Activated T-helper 2 cell treated with anti-CD3 and anti-CD28 coated beads, Interferon-gamma antibody, Interleukin-2, Interleukin-4, amounts not matched to agents 10 μg/mL and 5 μg/mL and 100 μg/mL, durations not matched to agents 14 hours and 24 hours and 36 hours (primary cell): ENCODE results near the gene ESYT3. TPM values are rescaled to one million over a fixed set of nuclear protein-coding genes. Genes with fewer than 3 reads are reported as not detected.
"Not testable (repeated sequence)": the region's sequence is repeated elsewhere in the genome, so short reads cannot be mapped to it uniquely, and the experiment has no call there.

ENCODE experiments used
- DNase-seq: peaks from one replicate; pipeline ENCODE4 v3.0.0; 2021; ENCODE audit warnings: low spot score
- H3K27ac Mint-ChIP-seq: one replicate; pipeline ENCODE4 v1.8.0; 2021; ENCODE audit warnings: mixed read lengths
- H3K27me3 Mint-ChIP-seq: one replicate; pipeline ENCODE4 v1.8.0; 2021; ENCODE audit warnings: low read depth, mixed read lengths
- H3K36me3 Mint-ChIP-seq: one replicate; pipeline ENCODE4 v1.8.0; 2021; ENCODE audit warnings: low read depth, mixed read lengths
- H3K4me1 Mint-ChIP-seq: one replicate; pipeline ENCODE4 v1.8.0; 2021; ENCODE audit warnings: low read depth, mixed read lengths
- H3K4me3 Mint-ChIP-seq: one replicate; pipeline ENCODE4 v1.8.0; 2021; ENCODE audit warnings: low read depth, mild to moderate bottlenecking, moderate library complexity, mixed read lengths
- H3K9me3 Mint-ChIP-seq: one replicate; pipeline ENCODE4 v1.8.0; 2021; ENCODE audit warnings: mixed read lengths
- intact Hi-C: fragments of 100-400 bp; cut with micrococcal nuclease; formaldehyde crosslinking; loops from one replicate; pipeline ENCODE4 v1.15.1; 2023
- total RNA-seq: library from RNA; stranded (reverse); gene quantifications from 2 replicates; pipeline ENCODE4 v1.2.3, GENCODE V29; 2022

ESYT3 gene
- total RNA-seq, 1 donor from 2014 or later, result 0.32 TPM

GRCh38 chr3:138496436-138496835 is 62.0 kb downstream of the ESYT3 start:
- no peak for DNase-seq
- intact Hi-C loops, result no loop called here
- H3K36me3 Mint-ChIP-seq, result peaks cover 22% of the 10 kb centered on the region
- H3K27me3 Mint-ChIP-seq, result no peaks in the 10 kb centered on the region
- H3K9me3 Mint-ChIP-seq, result peaks cover 3% of the 10 kb centered on the region
- H3K4me1 Mint-ChIP-seq, result peaks cover 9% of the 10 kb centered on the region
- no peak overlapping the region for H3K27ac Mint-ChIP-seq
- no peak overlapping the region for H3K4me3 Mint-ChIP-seq

DNA sequence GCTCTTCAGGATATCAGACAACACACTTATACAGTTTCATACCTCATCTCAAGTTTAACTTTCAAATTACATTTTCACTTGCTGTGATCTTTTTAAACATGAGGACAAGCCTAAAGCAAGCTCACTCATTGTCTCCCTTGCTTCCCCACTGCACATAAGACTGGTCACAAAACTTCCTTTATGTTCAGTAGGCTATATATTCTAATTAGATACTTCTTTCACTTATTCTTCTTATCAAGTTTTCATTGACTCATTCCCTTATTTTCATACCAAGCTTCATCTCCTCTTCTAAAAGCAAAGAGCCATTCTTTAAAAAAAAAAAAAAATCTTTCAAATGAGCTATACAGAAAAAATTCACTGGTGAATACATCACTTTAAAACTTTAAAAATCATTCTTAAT is 62.6 kb downstream of the ESYT3 start:
- Mint-ChIP-seq H3K4me3 (no peak overlapping the region), H3K27ac (no peak overlapping the region), H3K36me3 (peaks cover 20% of the 10 kb centered on the region), H3K27me3 (no peaks in the 10 kb centered on the region), H3K9me3 (peaks cover 1% of the 10 kb centered on the region), H3K4me1 (peaks cover 9% of the 10 kb centered on the region)
- DNase-seq, result no peak
- intact Hi-C loops, result no loop called here

GRCh38 chr3:138497851-138498250 is 63.4 kb downstream of the ESYT3 start:
- DNase-seq, result no peak
- intact Hi-C loops, result no loop called here
- H3K4me3 Mint-ChIP-seq, result no peak overlapping the region
- H3K36me3 Mint-ChIP-seq, result peaks cover 16% of the 10 kb centered on the region
- H3K27ac Mint-ChIP-seq, result no peak overlapping the region
- peaks cover 9% of the 10 kb centered on the region for H3K4me1 Mint-ChIP-seq
- H3K9me3 Mint-ChIP-seq, result no peaks in the 10 kb centered on the region
- H3K27me3 Mint-ChIP-seq, result no peaks in the 10 kb centered on the region

- Mint-ChIP-seq H3K9me3 (no peaks in the 10 kb centered on the region), H3K27ac (no peak overlapping the region), H3K4me1 (peaks cover 7% of the 10 kb centered on the region), H3K36me3 (peaks cover 6% of the 10 kb centered on the region), H3K4me3 (no peak overlapping the region), H3K27me3 (no peaks in the 10 kb centered on the region)
- intact Hi-C loops, result no loop called here
- no peak for DNase-seq
Observed at GRCh38 chr3:138498991-138499390, 64.6 kb downstream of the ESYT3 start.

DNA sequence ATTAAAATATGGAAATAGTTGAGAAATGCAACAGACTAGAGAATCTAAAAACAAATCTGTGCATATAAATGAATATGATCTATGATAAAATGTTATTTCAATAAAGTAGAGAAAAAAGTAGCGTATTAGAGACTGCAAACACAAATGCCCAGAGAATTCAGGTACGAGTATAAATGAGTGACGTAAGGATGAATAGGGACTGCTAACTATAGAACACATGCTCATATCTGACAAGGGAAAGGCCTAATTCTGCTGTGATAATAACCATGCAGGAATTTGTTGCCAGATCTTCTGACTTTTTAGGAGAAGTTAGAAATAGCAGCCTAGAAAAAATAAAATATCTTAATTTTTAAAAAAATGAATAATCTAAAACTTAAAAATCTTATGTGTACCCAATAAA is 73.1 kb downstream of the ESYT3 start:
- Mint-ChIP-seq H3K4me1 (peaks cover 9% of the 10 kb centered on the region), H3K36me3 (no peaks in the 10 kb centered on the region), H3K27me3 (no peaks in the 10 kb centered on the region), H3K27ac (no peak overlapping the region), H3K9me3 (no peaks in the 10 kb centered on the region), H3K4me3 (no peak overlapping the region)
- intact Hi-C loops, result no loop called here
- no peak for DNase-seq

DNA sequence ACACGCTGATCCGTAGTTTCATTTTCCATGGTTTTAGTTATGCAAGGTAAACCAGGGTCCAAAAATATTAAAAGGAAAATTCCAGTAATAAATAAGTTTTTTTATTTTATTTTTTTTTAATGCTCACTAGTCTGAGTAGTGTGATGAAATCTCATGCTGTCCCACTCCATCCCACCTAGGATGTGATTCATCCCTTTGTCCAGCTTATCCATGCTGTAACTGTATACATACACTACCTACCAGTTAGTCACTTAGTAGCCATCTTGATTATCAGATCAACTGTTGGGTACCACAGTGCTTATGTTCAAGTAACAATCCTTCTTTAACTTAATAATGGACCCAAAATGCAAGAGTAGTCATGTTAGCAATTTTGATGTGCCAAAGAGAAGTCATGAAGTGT is 75.2 kb downstream of the ESYT3 start:
- Mint-ChIP-seq H3K36me3 (no peaks in the 10 kb centered on the region), H3K27ac (no peak overlapping the region), H3K27me3 (no peaks in the 10 kb centered on the region), H3K4me3 (no peak overlapping the region), H3K4me1 (peaks cover 25% of the 10 kb centered on the region), H3K9me3 (no peaks in the 10 kb centered on the region)
- no peak for DNase-seq
- intact Hi-C loops, result no loop called here

- Mint-ChIP-seq H3K9me3 (peaks cover 1% of the 10 kb centered on the region), H3K27ac (no peak overlapping the region), H3K36me3 (peaks cover 11% of the 10 kb centered on the region), H3K27me3 (no peaks in the 10 kb centered on the region), H3K4me1 (peaks cover 25% of the 10 kb centered on the region), H3K4me3 (no peak overlapping the region)
- DNase-seq, result no peak
- intact Hi-C loops, result loop anchor here (5.0 kb wide), 2 partner anchors 65 to 80 kb away; partner anchors contain the start of gene CEP70
Observed at GRCh38 chr3:138511945-138512344, 77.5 kb downstream of the ESYT3 start.

GRCh38 chr3:138513090-138513843 is 78.9 kb downstream of the ESYT3 start:
- Mint-ChIP-seq H3K27ac (peak overlapping the region; percentile 42), H3K36me3 (peaks cover 22% of the 10 kb centered on the region), H3K9me3 (peaks cover 4% of the 10 kb centered on the region), H3K27me3 (no peaks in the 10 kb centered on the region), H3K4me1 (peaks cover 25% of the 10 kb centered on the region), H3K4me3 (no peak overlapping the region)
- intact Hi-C loops, result loop anchor here (5.0 kb wide), 2 partner anchors 64 to 79 kb away; partner anchors contain the start of gene CEP70
- no peak for DNase-seq

GRCh38 chr3:138521445-138521844 is 87.0 kb downstream of the ESYT3 start:
- H3K27me3 Mint-ChIP-seq, H3K4me3 Mint-ChIP-seq, H3K27ac Mint-ChIP-seq, H3K4me1 Mint-ChIP-seq, DNase-seq, intact Hi-C loops: not testable (repeated sequence)
- peaks cover 62% of the 10 kb centered on the region for H3K36me3 Mint-ChIP-seq
- peaks cover 15% of the 10 kb centered on the region for H3K9me3 Mint-ChIP-seq

Other genes with a start within 250 kb of the ESYT3 start
- 39.8 and 40.6 TPM in 2 replicates for gene ARMC8, start 247.3 kb upstream of the ESYT3 start, total RNA-seq
- 0.30 TPM in 1 of 2 replicates, not detected in the other for gene NME9, start 104.8 kb upstream of the ESYT3 start, total RNA-seq
- not detected in 2 replicates for gene MRAS, start 86.0 kb upstream of the ESYT3 start, total RNA-seq
- gene CEP70, start 159.6 kb downstream of the ESYT3 start, total RNA-seq, result 7.2 and 7.7 TPM in 2 replicates
- 3.1 and 3.7 TPM in 2 replicates for gene FAIM, start 174.2 kb downstream of the ESYT3 start, total RNA-seq